Hematopoietic multipotent progenitor cell (in vitro differentiated cells): ENCODE measurements around the gene RHEB. TPM values are rescaled to one million over a fixed set of nuclear protein-coding genes. Genes with fewer than 3 reads are reported as not detected.

Experiments used
- DNase-seq, 3 donors: peaks; one replicate each; pipeline ENCODE4 v3.0.0-alpha.2; 2011 to 2015; ENCODE audit warnings: low read depth in 2 of 3, low spot score in 2 of 3
- total RNA-seq: library from RNA; depleted of rRNA; stranded (reverse); fragments of >200 nt; gene quantifications from one replicate; pipeline ENCODE4 v1.2.3, GENCODE V29; 2012

Gene RHEB
- total RNA-seq, 1 donor = 23.2 TPM

DNA sequence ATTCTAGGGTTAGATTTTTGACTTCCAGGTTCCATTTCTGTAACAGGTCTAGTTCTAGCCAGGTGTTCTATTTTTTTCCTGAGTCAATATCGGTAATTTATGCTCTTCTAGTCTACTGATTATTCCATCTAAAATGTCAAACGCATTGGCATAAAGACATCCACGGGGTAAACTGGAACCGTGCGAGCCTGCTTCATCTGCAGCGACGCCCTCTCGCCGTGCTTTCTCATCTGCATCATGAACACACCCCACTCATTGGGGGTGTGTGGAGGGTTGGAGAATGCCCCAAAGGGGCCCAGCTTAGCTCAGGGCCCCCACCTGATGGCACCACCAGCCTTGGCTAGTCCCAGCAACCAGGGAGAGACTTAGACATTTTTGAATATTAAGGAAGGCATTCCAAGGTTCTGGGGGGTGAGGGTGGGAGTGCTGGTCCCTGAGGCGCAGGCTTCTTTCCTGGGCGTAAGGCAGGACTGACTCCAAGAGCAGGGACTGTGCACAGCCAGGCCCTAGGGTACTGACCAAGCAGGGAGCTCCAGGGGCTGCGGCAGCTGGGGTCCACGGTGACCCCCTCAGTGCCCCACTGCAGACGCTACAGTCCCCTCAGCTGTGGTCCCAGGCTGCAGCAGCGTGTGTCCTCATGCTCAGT, 66.9 kb downstream of the RHEB start:
- no peak for DNase-seq

DNA sequence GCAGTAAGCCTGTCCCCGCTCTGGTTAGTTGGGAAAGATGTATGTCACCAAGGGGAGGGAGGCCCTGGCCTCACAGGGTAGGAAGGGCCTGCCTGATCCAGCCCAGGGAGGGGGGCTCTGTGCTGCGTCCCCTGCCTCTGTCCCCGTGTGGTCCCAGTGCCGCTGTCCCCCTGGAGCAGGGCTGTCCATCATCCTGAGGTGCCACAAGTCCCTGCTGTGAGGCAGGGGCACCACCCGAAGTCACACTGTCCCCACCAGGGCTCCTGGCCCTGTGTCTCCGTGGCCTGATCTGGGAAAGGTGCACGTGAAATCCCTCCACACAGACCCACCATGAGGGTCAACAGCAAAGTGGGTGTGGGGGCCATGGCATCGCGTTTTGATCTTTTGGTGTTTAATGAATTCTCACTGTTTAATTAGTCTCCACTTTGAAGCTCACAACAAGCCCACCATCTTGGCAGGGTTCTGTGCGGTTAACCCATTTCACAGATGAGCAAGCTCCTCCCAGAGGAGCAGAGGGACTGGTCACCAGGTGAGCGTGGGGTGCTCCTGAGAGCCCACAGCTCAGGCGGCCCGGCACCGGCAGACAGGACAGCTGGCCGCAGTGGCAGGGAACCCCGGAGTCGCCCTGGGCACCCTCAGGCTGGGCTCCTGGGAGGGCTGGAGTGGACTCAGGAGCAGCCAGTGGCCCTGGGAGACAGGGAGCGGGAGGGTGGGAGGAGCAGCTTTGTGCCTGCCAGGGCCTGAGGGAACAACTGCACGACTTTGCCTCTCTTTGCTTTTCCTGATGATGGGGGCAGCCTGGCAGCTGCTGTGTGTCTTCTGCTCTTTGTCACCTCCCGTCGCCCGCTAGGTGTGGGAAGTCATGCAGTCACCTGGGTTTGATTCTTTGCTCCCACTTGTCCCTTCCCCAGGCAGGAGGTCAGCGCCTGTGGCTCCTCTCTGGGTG, 67.8 kb downstream of the RHEB start:
- no peak for DNase-seq

GRCh38 chr7:151451156-151451555, 68.5 kb downstream of the RHEB start:
- DNase-seq = no peak

DNA sequence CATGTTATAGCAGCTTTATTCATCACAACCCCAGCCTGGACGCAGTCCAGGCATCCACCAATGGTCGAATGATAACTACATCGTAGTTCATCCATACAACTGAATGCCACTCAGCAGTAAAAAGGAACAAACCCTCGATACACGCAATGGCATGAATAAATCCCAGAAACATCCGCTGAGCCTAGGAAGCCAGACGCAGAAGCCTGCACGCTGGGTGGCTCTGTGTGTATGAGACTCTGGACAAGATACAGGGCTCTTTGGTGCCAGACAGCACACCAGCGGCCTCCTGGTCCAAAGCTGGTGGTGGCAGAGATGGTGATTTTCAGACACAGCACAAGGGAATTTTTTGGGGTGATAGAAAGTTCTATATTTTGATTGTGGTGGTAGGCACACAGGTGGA, 69.7 kb downstream of the RHEB start:
- no peak for DNase-seq

GRCh38 chr7:151448261-151449252, 71.1 kb downstream of the RHEB start:
- DNase-seq = peak; percentile 66 to 78 (median 74)

DNA sequence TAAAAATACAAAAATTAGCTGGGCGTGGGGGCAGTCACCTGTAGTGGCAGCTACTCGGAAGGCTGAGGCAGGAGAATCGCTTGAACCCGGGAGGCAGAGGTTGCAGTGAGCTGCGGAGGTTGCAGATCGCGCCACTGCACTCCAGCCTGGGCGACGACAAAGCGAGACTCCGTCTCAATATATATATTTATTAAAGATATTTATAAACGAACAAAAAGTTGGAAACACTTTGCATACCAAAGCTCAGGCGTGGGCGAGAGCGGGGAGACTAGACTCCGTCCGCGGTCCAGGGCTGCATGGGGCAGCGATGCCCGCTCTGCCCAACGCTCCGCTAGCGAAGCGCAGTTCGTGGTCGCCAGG, 71.8 kb downstream of the RHEB start:
- DNase-seq = no peak

DNA sequence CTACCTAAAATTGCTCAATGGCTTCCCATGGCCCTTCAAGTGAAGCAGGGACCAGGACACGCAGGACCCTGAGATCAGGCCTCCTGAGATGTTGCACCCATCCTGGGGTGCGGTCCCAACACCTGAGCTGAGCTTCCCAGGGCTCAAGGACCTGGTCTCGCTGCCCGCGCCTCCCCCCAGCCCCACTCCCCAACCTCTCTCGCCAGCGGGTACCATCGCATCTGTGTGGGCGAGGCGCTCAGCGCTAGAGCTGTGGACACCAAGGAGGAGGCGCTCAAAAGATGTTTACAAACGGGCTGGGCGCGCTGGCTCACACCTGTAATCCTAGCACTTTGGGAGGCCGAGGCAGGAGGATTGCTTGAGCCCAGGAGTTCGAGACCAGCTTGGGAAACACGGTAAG, 72.4 kb downstream of the RHEB start:
- DNase-seq = no peak

DNA sequence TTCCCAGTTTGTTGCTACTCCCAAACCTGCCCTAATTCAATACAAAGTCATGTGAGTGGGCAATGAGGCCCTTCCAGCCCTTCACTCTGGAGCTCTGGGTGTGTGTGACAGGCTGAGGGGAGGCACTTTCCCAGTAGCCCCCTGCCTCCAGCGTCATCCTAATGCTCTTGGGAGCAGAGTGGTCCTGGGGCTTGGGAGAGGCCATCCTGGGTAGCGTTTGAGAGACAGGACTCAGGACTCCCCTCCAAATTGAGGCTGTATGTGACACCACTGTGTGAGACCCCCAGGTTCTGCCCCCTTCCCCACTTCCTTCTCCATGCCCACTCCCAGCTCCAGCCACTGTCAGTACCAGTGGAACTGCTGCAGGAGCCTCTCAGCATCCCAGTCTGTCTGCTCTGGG, 73.3 kb downstream of the RHEB start:
- DNase-seq = no peak

DNA sequence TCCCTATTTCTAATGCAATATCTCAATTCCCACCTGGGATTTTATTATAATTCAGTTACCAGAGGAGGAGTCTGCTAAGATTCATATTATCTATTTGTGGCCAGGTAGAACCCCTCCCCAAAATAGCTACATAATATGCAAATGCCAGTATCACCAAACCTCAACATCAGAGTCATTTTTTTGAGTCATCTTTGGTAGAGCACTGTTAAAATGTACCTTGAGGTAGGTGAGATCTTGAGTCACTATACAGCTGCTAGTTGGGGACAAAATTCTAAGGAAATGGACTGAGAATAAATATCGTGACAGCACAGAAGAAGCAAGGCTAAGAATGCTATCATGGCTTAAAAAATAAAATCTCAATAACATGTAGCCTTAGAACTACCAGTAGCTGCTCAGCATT, 75.1 kb downstream of the RHEB start:
- DNase-seq = no peak

GRCh38 chr7:151442776-151443496, 76.8 kb downstream of the RHEB start:
- no peak for DNase-seq

GRCh38 chr7:151440799-151441445, 78.8 kb downstream of the RHEB start:
- DNase-seq = no peak

GRCh38 chr7:151439855-151440798, 79.6 kb downstream of the RHEB start, which contains the start of gene CRYGN:
Gene CRYGN, minus strand, starts transcription at chr7:151440141. Its CDS starts 224 bp downstream, at chr7:151439917.
- DNase-seq = no peak

- no peak for DNase-seq
Observed at GRCh38 chr7:151438864-151439601, 80.7 kb downstream of the RHEB start.

- DNase-seq = no peak
Observed at GRCh38 chr7:151437866-151438516, 81.7 kb downstream of the RHEB start.

GRCh38 chr7:151437159-151437553, 82.5 kb downstream of the RHEB start:
- no peak for DNase-seq

- DNase-seq = no peak
Observed at GRCh38 chr7:151436446-151437158, 83.1 kb downstream of the RHEB start.

GRCh38 chr7:151435971-151436370, 83.7 kb downstream of the RHEB start:
- DNase-seq = no peak
